ENCODE results near the gene LCT. TPM values are rescaled to one million over a fixed set of nuclear protein-coding genes. Genes with fewer than 3 reads are reported as not detected.
"Not testable (repeated sequence)": the region's sequence is repeated elsewhere in the genome, so short reads cannot be mapped to it uniquely, and the experiment has no call there.

Gene LCT
- total and polyA plus RNA-seq, 8 donors, result 0.07 to 0.24 (median 0.15) TPM

DNA sequence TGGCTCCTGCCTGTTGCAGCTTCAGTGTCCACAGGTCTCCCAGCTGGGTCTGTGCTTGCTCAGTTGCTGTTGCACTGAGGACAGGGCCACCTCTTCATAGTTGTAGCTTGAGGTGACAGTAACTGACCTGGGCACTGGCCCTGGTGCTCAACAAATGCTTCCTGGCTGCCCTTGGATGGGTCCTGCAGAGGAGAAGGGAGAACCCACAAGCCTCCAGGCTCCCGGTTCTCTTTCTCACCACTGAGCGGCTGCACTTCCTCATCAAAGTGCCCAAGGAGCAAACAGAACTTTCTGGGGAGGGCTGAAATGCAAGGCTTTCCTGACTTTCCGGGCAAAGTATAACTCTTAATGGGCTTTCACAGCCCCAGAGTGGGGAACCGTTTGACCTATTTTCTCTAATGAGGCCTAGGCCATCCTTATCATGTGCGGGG lies 38.7 kb downstream of the LCT start:
- no peaks in the 10 kb centered on the region for H3K4me1 ChIP-seq
- H3K9me3 ChIP-seq, result peaks cover 0 to 21% of the 10 kb centered on the region in 2 donors
- no peak overlapping the region for H3K27ac ChIP-seq
- ATAC-seq (no peak), DNase-seq (no peak)
- no peaks in the 10 kb centered on the region for H3K27me3 ChIP-seq
- TF ChIP-seq, protein P1, sequence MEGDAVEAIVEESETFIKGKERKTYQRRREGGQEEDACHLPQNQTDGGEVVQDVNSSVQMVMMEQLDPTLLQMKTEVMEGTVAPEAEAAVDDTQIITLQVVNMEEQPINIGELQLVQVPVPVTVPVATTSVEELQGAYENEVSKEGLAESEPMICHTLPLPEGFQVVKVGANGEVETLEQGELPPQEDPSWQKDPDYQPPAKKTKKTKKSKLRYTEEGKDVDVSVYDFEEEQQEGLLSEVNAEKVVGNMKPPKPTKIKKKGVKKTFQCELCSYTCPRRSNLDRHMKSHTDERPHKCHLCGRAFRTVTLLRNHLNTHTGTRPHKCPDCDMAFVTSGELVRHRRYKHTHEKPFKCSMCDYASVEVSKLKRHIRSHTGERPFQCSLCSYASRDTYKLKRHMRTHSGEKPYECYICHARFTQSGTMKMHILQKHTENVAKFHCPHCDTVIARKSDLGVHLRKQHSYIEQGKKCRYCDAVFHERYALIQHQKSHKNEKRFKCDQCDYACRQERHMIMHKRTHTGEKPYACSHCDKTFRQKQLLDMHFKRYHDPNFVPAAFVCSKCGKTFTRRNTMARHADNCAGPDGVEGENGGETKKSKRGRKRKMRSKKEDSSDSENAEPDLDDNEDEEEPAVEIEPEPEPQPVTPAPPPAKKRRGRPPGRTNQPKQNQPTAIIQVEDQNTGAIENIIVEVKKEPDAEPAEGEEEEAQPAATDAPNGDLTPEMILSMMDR (IDR thresholded peaks at IDR 0.05), result no peak
- H3K4me3 ChIP-seq, result no peak overlapping the region
- no peaks in the 10 kb centered on the region for H3K36me3 ChIP-seq
- intact Hi-C loops (cut with DNase I), result no loop called here

GRCh38 chr2:135797497-135798274 lies 39.3 kb downstream of the LCT start:
- ATAC-seq (peak; percentile 92), DNase-seq (peak; percentile 39 to 90 (median 74))
- no peaks in the 10 kb centered on the region for H3K4me1 ChIP-seq
- H3K27ac ChIP-seq, result no peak overlapping the region
- H3K9me3 ChIP-seq, result peaks cover 0 to 21% of the 10 kb centered on the region in 2 donors
- TF ChIP-seq, protein P1 (IDR thresholded peaks at IDR 0.05), result peak; percentile 94 to 95
- intact Hi-C loops (cut with DNase I), result no loop called here
- no peaks in the 10 kb centered on the region for H3K36me3 ChIP-seq
- H3K4me3 ChIP-seq, result no peak overlapping the region
- H3K27me3 ChIP-seq, result no peaks in the 10 kb centered on the region

GRCh38 chr2:135796606-135797005 lies 40.4 kb downstream of the LCT start:
- no peak for ATAC-seq
- DNase-seq, result no peak
- intact Hi-C loops (cut with DNase I), result no loop called here
- H3K27ac ChIP-seq, result no peak overlapping the region
- no peaks in the 10 kb centered on the region for H3K36me3 ChIP-seq
- TF ChIP-seq, protein P1 (IDR thresholded peaks at IDR 0.05), result no peak
- peaks cover 0 to 17% of the 10 kb centered on the region in 2 donors for H3K9me3 ChIP-seq
- no peaks in the 10 kb centered on the region for H3K4me1 ChIP-seq
- no peaks in the 10 kb centered on the region for H3K27me3 ChIP-seq
- no peak overlapping the region for H3K4me3 ChIP-seq

- H3K9me3 ChIP-seq; H3K36me3 ChIP-seq; DNase-seq; H3K27me3 ChIP-seq; H3K4me3 ChIP-seq; H3K4me1 ChIP-seq; intact Hi-C loops (cut with DNase I); H3K27ac ChIP-seq; ATAC-seq: not testable (repeated sequence)
These were observed 41.3 kb downstream of the LCT start for GRCh38 chr2:135795641-135796040.

GRCh38 chr2:135792401-135793150 lies 44.4 kb downstream of the LCT start:
- H3K27me3 ChIP-seq, result no peaks in the 10 kb centered on the region
- DNase-seq (no peak), ATAC-seq (no peak)
- TF ChIP-seq, protein P1 (IDR thresholded peaks at IDR 0.05), result no peak
- intact Hi-C loops (cut with DNase I), result no loop called here
- H3K4me3 ChIP-seq, result no peak overlapping the region
- no peaks in the 10 kb centered on the region for H3K4me1 ChIP-seq
- H3K9me3 ChIP-seq, result no peaks in the 10 kb centered on the region
- H3K36me3 ChIP-seq, result peaks cover 0 to 10% of the 10 kb centered on the region in 2 donors
- H3K27ac ChIP-seq, result no peak overlapping the region

Data from left lung (tissue), 10 donors.